HepG2 (cell line): ENCODE measurements around the gene CCDC61. TPM values are rescaled to one million over a fixed set of nuclear protein-coding genes. Genes with fewer than 3 reads are reported as not detected.
A peak's percentile ranks its signal among the peaks of the same experiment; 100 is the strongest.

Experiments used
- ATAC-seq: fragments of 200-7000 bp; cut with Tn5 transposase; 3 replicates; pipeline ENCODE4 v1.9.1; 2020; ENCODE audit warnings: mild to moderate bottlenecking, moderate library complexity
- BruUV-seq: library from RNA; stranded (reverse); fragments of 400-500 nt; replicated peaks from 2 replicates; lab custom pipeline; 2021; lab: Mats Ljungman, UMichigan
- CTCF ChIA-PET: fragments of 300-600 bp; formaldehyde crosslinking; extraction: SDS; loops from one replicate; lab custom pipeline; 2021; ENCODE audit warnings: low total read pairs, inconsistent platforms, low intra/inter-chr PET ratio; lab: Yijun Ruan, JAX
- POLR2A ChIA-PET: fragments of 350-600 bp; sonication (Branson Sonifier 250); formaldehyde crosslinking; loops from one replicate; lab custom pipeline; 2020; ENCODE audit warnings: antibody characterized with exemption, inconsistent platforms; lab: Yijun Ruan, JAX
- DNase-seq: peaks from one replicate; pipeline ENCODE4 v3.0.0-alpha.2; 2015; ENCODE audit warnings: low spot score
- FAIRE-seq: peaks from 3 replicates; lab custom pipeline; 2011; peaks lifted over from hg19 to GRCh38; lab: Jason Lieb, UNC
- H2AFZ ChIP-seq: one replicate; pipeline ENCODE4 v1.6.1; 2011; ENCODE audit warnings: low read length, inconsistent platforms
- H3K27ac ChIP-seq: fragments of 300-600 bp; 3 replicates; pipeline ENCODE4 v1.8.0; 2011; ENCODE audit warnings: mixed run types, mild to moderate bottlenecking, mixed read lengths, low read length, inconsistent platforms; ENCODE audit not compliant: insufficient read depth; ENCODE audit errors: extremely low read length
- H3K27me3 ChIP-seq, 2 experiments: fragments of 200-600 bp in 1 of 2; 2 replicates in 1 of 2; 3 replicates in 1 of 2; pipeline versions ENCODE4 v1.6.0 to v1.8.0; 2011; ENCODE audit warnings: low read length in 2 of 2, mild to moderate bottlenecking in 2 of 2, moderate library complexity in 2 of 2, inconsistent platforms in 1 of 2; ENCODE audit not compliant: insufficient read depth in 2 of 2, control insufficient read depth in 1 of 2
- H3K36me3 ChIP-seq, 2 experiments: fragments of 200-600 bp in 1 of 2; replicated peaks in 1 of 2; 2 replicates in 1 of 2; 3 replicates in 1 of 2; pipeline versions ENCODE4 v1.5.1 to v1.8.0; 2011; ENCODE audit warnings: low read length in 2 of 2, inconsistent platforms in 1 of 2; ENCODE audit not compliant: insufficient read depth in 2 of 2, control insufficient read depth in 1 of 2
- H3K4me1 ChIP-seq: 2 replicates; pipeline ENCODE4 v1.5.1; 2012; ENCODE audit warnings: low read length, inconsistent platforms; ENCODE audit not compliant: insufficient read depth
- H3K4me2 ChIP-seq: 2 replicates; pipeline ENCODE4 v1.6.0; 2011; ENCODE audit warnings: low read depth, low read length, inconsistent platforms
- H3K4me3 ChIP-seq, 3 experiments: fragments of 200-600 bp in 1 of 3; sonication (generic), shearing (Covaris generic) in 1 of 3; replicated peaks in 1 of 3; 2 replicates each; pipeline ENCODE4 v1.5.1; 2011 to 2016; ENCODE audit warnings: low read length in 3 of 3, inconsistent platforms in 2 of 3, low read depth in 2 of 3, mild to moderate bottlenecking in 2 of 3, control low read depth in 1 of 3, mixed read lengths in 1 of 3; ENCODE audit not compliant: insufficient read depth in 1 of 3
- H3K79me2 ChIP-seq: one replicate; pipeline ENCODE4 v1.6.1; 2011; ENCODE audit warnings: low read length, inconsistent platforms; ENCODE audit not compliant: insufficient read depth
- H3K9ac ChIP-seq: 2 replicates; pipeline ENCODE4 v1.6.0; 2011; ENCODE audit warnings: mild to moderate bottlenecking, low read depth, low read length, inconsistent platforms; ENCODE audit not compliant: insufficient read depth
- H3K9me3 ChIP-seq: 2 replicates; pipeline ENCODE4 v1.5.1; 2012; ENCODE audit warnings: mild to moderate bottlenecking, low read length
- H4K20me1 ChIP-seq: 2 replicates; pipeline ENCODE4 v1.6.0; 2011; ENCODE audit warnings: inconsistent platforms, mild to moderate bottlenecking, low read length, moderate library complexity; ENCODE audit not compliant: insufficient read depth
- BRD4 ChIP-seq: sonication (generic); formaldehyde crosslinking; IDR thresholded peaks from 2 replicates; pipeline ENCODE4 v1.4.0; 2020; ENCODE audit warnings: missing genetic modification reagents
- CREB1 ChIP-seq, 2 experiments: fragments of 450-650 bp in 1 of 2; IDR thresholded peaks; 2 replicates each; pipeline ENCODE4 v1.6.1; 2016 to 2017; ENCODE audit warnings: control low read depth in 1 of 2, mild to moderate bottlenecking in 1 of 2, missing compliant biosample characterization in 1 of 2, missing genetic modification characterization in 1 of 2
- JDP2 ChIP-seq: sonication (generic); formaldehyde crosslinking; IDR thresholded peaks from 2 replicates; pipeline ENCODE4 v1.8.1; 2022; ENCODE audit warnings: missing genetic modification reagents, borderline replicate concordance
- ZC3H13 ChIP-seq: sonication (generic); formaldehyde crosslinking; IDR thresholded peaks from 2 replicates; pipeline ENCODE4 v1.8.1; 2023; ENCODE audit warnings: mild to moderate bottlenecking, missing genetic modification reagents, moderate library complexity
- WGBS: methylation state at CpG from one replicate; pipeline ENCODE4 v1.1.6; 2017; ENCODE audit warnings: low lambda C conversion rate; 5-methylcytosine and 5-hydroxymethylcytosine counted together
- in situ Hi-C: cut with HindIII; loops from 2 replicates; pipeline ENCODE4 v1.10.0; 2017; ENCODE audit warnings: low pct_unique_long_range_greater_than_20kb; ENCODE audit not compliant: extremely low pct_ligation_motif_present
- intact Hi-C: fragments of 100-400 bp; cut with micrococcal nuclease; formaldehyde crosslinking; loops from one replicate; pipeline ENCODE4 v1.10.0; 2022; ENCODE audit not compliant: unreplicated experiment
- microRNA counts: library from miRNA; unstranded; fragments of <30 nt; microRNA quantifications from one replicate; lab custom pipeline; 2015
- microRNA-seq: library from miRNA; unstranded; fragments of <30 nt; microRNA quantifications from one replicate; pipeline ENCODE4, GENCODE V29; 2020
- polyA plus RNA-seq, 8 experiments: library from polyadenylated mRNA; depleted of rRNA in 3 of 8; stranded (reverse) in 7 of 8; unstranded in 1 of 8; fragments of >200 nt; fragmentation: Illumina TruSeq in 4 of 8; extraction: Trizol in 4 of 8; gene quantifications; 2 replicates each; pipeline versions ENCODE4 v1.2.1 to v1.2.3, GENCODE V29; 2011 to 2016; ENCODE audit warnings: low read depth in 4 of 8, missing spikeins in 1 of 8, mixed read lengths in 1 of 8; ENCODE audit not compliant: insufficient read depth in 1 of 8
- small RNA-seq, 3 experiments: library from RNA; depleted of rRNA; stranded (forward); fragments of <200 nt; gene quantifications; one replicate each; pipeline ENCODE3, GENCODE V24; 2012; ENCODE audit warnings: low read depth in 2 of 3, low replicate concordance in 1 of 3; ENCODE audit not compliant: insufficient read length in 3 of 3, insufficient read depth in 2 of 3
- total RNA-seq, 5 experiments: library from RNA; depleted of rRNA; stranded (reverse); fragments of >200 nt; fragmentation: Illumina TruSeq; extraction: Trizol; gene quantifications; 2 replicates each; pipeline ENCODE4 v1.2.3, GENCODE V29; 2016; ENCODE audit warnings: low read depth in 1 of 5

CCDC61 gene
- total and polyA plus RNA-seq, 2 of the 13 experiments (the other 11 are each of a cell fraction or from before 2014, with no cell fraction given), result 4.2 to 4.9 TPM

- no peak overlapping the region for H3K4me2 ChIP-seq
- WGBS, result 85% methylated on average over 1 of the region's 1 CpG
Measured at GRCh38 chr19:46067691-46068090, 72.4 kb downstream of the CCDC61 start.

More at GRCh38 chr19:46067691-46068090, 72.4 kb downstream of the CCDC61 start:
- Histone ChIP-seq H4K20me1 (no peaks in the 10 kb centered on the region), H3K4me3 (no peak overlapping the region), H3K27ac (peak overlapping the region; percentile 54), H3K79me2 (no peaks in the 10 kb centered on the region), H3K9me3 (no peaks in the 10 kb centered on the region), H3K9ac (no peak overlapping the region; the same call in 1 of the 2 replicates), H3K27me3 (no peaks in the 10 kb centered on the region), H3K4me1 (peaks cover 79% of the 10 kb centered on the region), H3K36me3 (no peaks in the 10 kb centered on the region), H2AFZ (no peak overlapping the region)
- ChIA-PET POLR2A (no interaction called here), CTCF (interaction anchor here (1.4 kb wide), 1 partner anchor 10 kb away, joined by 5 read pairs; no protein-coding TSS in a partner anchor)
- ATAC-seq (no peak), DNase-seq (no peak), FAIRE-seq (no peak)
- intact Hi-C loops (no loop called here), in situ Hi-C loops (no loop called here)
- no TSS peak for BruUV-seq
- TF ChIP-seq CREB1 (IDR thresholded peaks at IDR 0.05), result 0 out of 2 replicates have a peak, but pooled peaks have one; percentile 19
- TF ChIP-seq CREB1 (CRISPR knock-in tag; IDR thresholded peaks at IDR 0.05), result no peak
- no peak for TF ChIP-seq JDP2 (CRISPR knock-in tag)
- no peak for TF ChIP-seq BRD4 (CRISPR knock-in tag)
- no peak for TF ChIP-seq ZC3H13 (CRISPR knock-in tag)

MicroRNAs encoded within 50 kb of the gene (microRNA counts, 767-probe panel; counts per million panel counts)
- not detected for microRNA hsa-miR-769-3p (lab: Ali Mortazavi, UCI)
- microRNA hsa-miR-769-5p (lab: Ali Mortazavi, UCI), result not detected

Small RNAs within 50 kb of the gene (microRNA-seq; reads per million reads assigned to microRNA genes)
- gene MIR769, result 264 reads per million, percentile 80 among the genes with 10 or more reads in this experiment

Small RNAs within 50 kb of the gene (small RNA-seq; reads per million reads assigned to genes)
- gene MIR769, result 0.10 to 10.6 (median 3.6) reads per million in 3 experiments

Other genes with a start within 250 kb of the CCDC61 start
- gene SIX5, start 226.2 kb upstream of the CCDC61 start, total RNA-seq (2016; rRNA removed; fragmentation: Illumina TruSeq; extraction: Trizol), result 8.2 and 10.5 TPM in 2 replicates
- 7.7 and 8.8 TPM in 2 replicates for gene SIX5, start 226.2 kb upstream of the CCDC61 start, polyA plus RNA-seq (2011; rRNA removed)
- gene DMPK, start 213.0 kb upstream of the CCDC61 start, total RNA-seq (2016; rRNA removed; fragmentation: Illumina TruSeq; extraction: Trizol), result 1.7 and 5.3 TPM in 2 replicates
- 8.8 and 12.5 TPM in 2 replicates for gene DMPK, start 213.0 kb upstream of the CCDC61 start, polyA plus RNA-seq (2011; rRNA removed)
- gene DMWD, start 202.6 kb upstream of the CCDC61 start, total RNA-seq (2016; rRNA removed; fragmentation: Illumina TruSeq; extraction: Trizol), result 11.0 and 14.9 TPM in 2 replicates
- gene DMWD, start 202.6 kb upstream of the CCDC61 start, polyA plus RNA-seq (2011; rRNA removed), result 10.3 and 12.4 TPM in 2 replicates
- gene RSPH6A, start 180.2 kb upstream of the CCDC61 start, total RNA-seq (2016; rRNA removed; fragmentation: Illumina TruSeq; extraction: Trizol), result 0.07 TPM in 1 of 2 replicates, not detected in the other
- 0.03 TPM in 1 of 2 replicates, not detected in the other for gene RSPH6A, start 180.2 kb upstream of the CCDC61 start, polyA plus RNA-seq (2011; rRNA removed)
- gene SYMPK, start 132.3 kb upstream of the CCDC61 start, total RNA-seq (2016; rRNA removed; fragmentation: Illumina TruSeq; extraction: Trizol), result 19.9 and 21.9 TPM in 2 replicates
- gene SYMPK, start 132.3 kb upstream of the CCDC61 start, polyA plus RNA-seq (2011; rRNA removed), result 55.7 and 67.8 TPM in 2 replicates
- gene FOXA3, start 131.1 kb upstream of the CCDC61 start, total RNA-seq (2016; rRNA removed; fragmentation: Illumina TruSeq; extraction: Trizol), result 27.6 and 29.8 TPM in 2 replicates
- 47.6 and 61.6 TPM in 2 replicates for gene FOXA3, start 131.1 kb upstream of the CCDC61 start, polyA plus RNA-seq (2011; rRNA removed)
- 9.7 and 14.3 TPM in 2 replicates for gene IRF2BP1, start 109.3 kb upstream of the CCDC61 start, total RNA-seq (2016; rRNA removed; fragmentation: Illumina TruSeq; extraction: Trizol)
- 4.3 and 6.1 TPM in 2 replicates for gene IRF2BP1, start 109.3 kb upstream of the CCDC61 start, polyA plus RNA-seq (2011; rRNA removed)
- 2.7 TPM in 2 replicates for gene MYPOP, start 92.9 kb upstream of the CCDC61 start, total RNA-seq (2016; rRNA removed; fragmentation: Illumina TruSeq; extraction: Trizol)
- 2.2 and 2.3 TPM in 2 replicates for gene MYPOP, start 92.9 kb upstream of the CCDC61 start, polyA plus RNA-seq (2011; rRNA removed)
- not detected in 2 replicates for gene NANOS2, start 80.7 kb upstream of the CCDC61 start, total RNA-seq (2016; rRNA removed; fragmentation: Illumina TruSeq; extraction: Trizol)
- gene NANOS2, start 80.7 kb upstream of the CCDC61 start, polyA plus RNA-seq (2011; rRNA removed), result not detected in 2 replicates
- not detected in 2 replicates for gene NOVA2, start 21.6 kb upstream of the CCDC61 start, total RNA-seq (2016; rRNA removed; fragmentation: Illumina TruSeq; extraction: Trizol)
- gene NOVA2, start 21.6 kb upstream of the CCDC61 start, polyA plus RNA-seq (2011; rRNA removed), result not detected in 2 replicates
- gene PGLYRP1, start 27.6 kb downstream of the CCDC61 start, total RNA-seq (2016; rRNA removed; fragmentation: Illumina TruSeq; extraction: Trizol), result not detected in 2 replicates
- not detected in 2 replicates for gene PGLYRP1, start 27.6 kb downstream of the CCDC61 start, polyA plus RNA-seq (2011; rRNA removed)
- gene IGFL4, start 45.5 kb downstream of the CCDC61 start, total RNA-seq (2016; rRNA removed; fragmentation: Illumina TruSeq; extraction: Trizol), result 0.20 and 1.4 TPM in 2 replicates
- gene IGFL4, start 45.5 kb downstream of the CCDC61 start, polyA plus RNA-seq (2011; rRNA removed), result 1.1 and 1.2 TPM in 2 replicates
- not detected in 2 replicates for gene IGFL3, start 129.2 kb downstream of the CCDC61 start, total RNA-seq (2016; rRNA removed; fragmentation: Illumina TruSeq; extraction: Trizol)
- not detected in 2 replicates for gene IGFL3, start 129.2 kb downstream of the CCDC61 start, polyA plus RNA-seq (2011; rRNA removed)
- not detected in 2 replicates for gene IGFL2, start 152.8 kb downstream of the CCDC61 start, total RNA-seq (2016; rRNA removed; fragmentation: Illumina TruSeq; extraction: Trizol)
- not detected in 2 replicates for gene IGFL2, start 152.8 kb downstream of the CCDC61 start, polyA plus RNA-seq (2011; rRNA removed)
- not detected in 2 replicates for gene IGFL1, start 234.3 kb downstream of the CCDC61 start, total RNA-seq (2016; rRNA removed; fragmentation: Illumina TruSeq; extraction: Trizol)
- gene IGFL1, start 234.3 kb downstream of the CCDC61 start, polyA plus RNA-seq (2011; rRNA removed), result not detected in 2 replicates